ENCODE measurements around the gene RNASE13. TPM values are rescaled to one million over a fixed set of nuclear protein-coding genes. Genes with fewer than 3 reads are reported as not detected.

The RNASE13 gene
- total RNA-seq, 1 experiment from 2014 or later, result not detected

- BruUV-seq (replicated peaks), result no TSS peak
- intact Hi-C loops (cut with micrococcal nuclease), result no loop called here
Observed at GRCh38 chr14:21017528-21018245, 16.9 kb downstream of the RNASE13 start.

GRCh38 chr14:21016413-21017190, 18.0 kb downstream of the RNASE13 start:
- intact Hi-C loops (cut with micrococcal nuclease), result no loop called here
- Mint-ChIP-seq H3K36me3 (ENCODE audit: insufficient read depth, unreplicated experiment) (peaks cover 5% of the 10 kb centered on the region), H3K27me3 (ENCODE audit: insufficient read depth, unreplicated experiment) (peaks cover 30% of the 10 kb centered on the region), H3K4me3 (ENCODE audit: unreplicated experiment) (no peak overlapping the region), H3K4me1 (ENCODE audit: insufficient read depth, unreplicated experiment) (peaks cover 7% of the 10 kb centered on the region), H3K9me3 (ENCODE audit: unreplicated experiment) (no peaks in the 10 kb centered on the region), H3K27ac (ENCODE audit: low read depth, unreplicated experiment) (no peak overlapping the region)
- ChIA-PET CTCF (interaction anchor here (0.6 to 14.8 kb wide), 18 partner anchors 12 to 624 kb away, joined by 3 to 391 read pairs (median 16); partner anchors contain the start of genes RNASE13, RNASE7, SLC39A2 and TMEM253), POLR2A (interaction anchor here (2.9 to 3.4 kb wide), 2 partner anchors 24 to 88 kb away, joined by 40 to 44 read pairs; partner anchors contain the start of gene RNASE7)
- BruUV-seq (replicated peaks), result no TSS peak
- DNase-seq (ENCODE audit: unreplicated experiment), result no peak
- TF ChIP-seq CTCF (IDR thresholded peaks at IDR 0.05; ENCODE audit: unreplicated experiment), result no peak

More at GRCh38 chr14:21017528-21018245, 16.9 kb downstream of the RNASE13 start:
- no peak for TF ChIP-seq CTCF (IDR thresholded peaks at IDR 0.05; ENCODE audit: unreplicated experiment)
- CTCF ChIA-PET, result interaction anchor here (0.8 to 14.8 kb wide), 10 partner anchors 9 to 87 kb away, joined by 3 to 391 read pairs (median 13); partner anchors contain the start of genes RNASE7, SLC39A2 and TMEM253
- no peak for DNase-seq (ENCODE audit: unreplicated experiment)
- no peaks in the 10 kb centered on the region for H3K36me3 Mint-ChIP-seq (ENCODE audit: insufficient read depth, unreplicated experiment)
- H3K9me3 Mint-ChIP-seq (ENCODE audit: unreplicated experiment), result no peaks in the 10 kb centered on the region
- peaks cover 30% of the 10 kb centered on the region for H3K27me3 Mint-ChIP-seq (ENCODE audit: insufficient read depth, unreplicated experiment)
- peaks cover 7% of the 10 kb centered on the region for H3K4me1 Mint-ChIP-seq (ENCODE audit: insufficient read depth, unreplicated experiment)
- H3K27ac Mint-ChIP-seq (ENCODE audit: low read depth, unreplicated experiment), result no peak overlapping the region
- no peak overlapping the region for H3K4me3 Mint-ChIP-seq (ENCODE audit: unreplicated experiment)
- POLR2A ChIA-PET, result no interaction called here

- BruUV-seq (replicated peaks), result no TSS peak
- Mint-ChIP-seq H3K4me3 (ENCODE audit: unreplicated experiment) (no peak overlapping the region), H3K27me3 (ENCODE audit: insufficient read depth, unreplicated experiment) (peaks cover 33% of the 10 kb centered on the region), H3K9me3 (ENCODE audit: unreplicated experiment) (no peaks in the 10 kb centered on the region), H3K27ac (ENCODE audit: low read depth, unreplicated experiment) (no peak overlapping the region), H3K36me3 (ENCODE audit: insufficient read depth, unreplicated experiment) (peaks cover 5% of the 10 kb centered on the region), H3K4me1 (ENCODE audit: insufficient read depth, unreplicated experiment) (peaks cover 7% of the 10 kb centered on the region)
- no peak for TF ChIP-seq CTCF (IDR thresholded peaks at IDR 0.05; ENCODE audit: unreplicated experiment)
- ChIA-PET CTCF (interaction anchor here (0.6 to 14.8 kb wide), 58 partner anchors 8 to 1443 kb away, joined by 3 to 391 read pairs (median 5); partner anchors contain the start of genes APEX1, ARHGEF40, RNASE13 and RNASE4), POLR2A (interaction anchor here (0.7 to 3.4 kb wide), 8 partner anchors 23 to 163 kb away, joined by 3 to 44 read pairs (median 4); partner anchors contain the start of genes ARHGEF40 and RNASE7)
- DNase-seq (ENCODE audit: unreplicated experiment), result no peak
- intact Hi-C loops (cut with micrococcal nuclease), result no loop called here
Observed at GRCh38 chr14:21015312-21015711, 19.3 kb downstream of the RNASE13 start.
